SK-N-SH (cell line): ENCODE results near the gene DCHS2. TPM values are rescaled to one million over a fixed set of nuclear protein-coding genes. Genes with fewer than 3 reads are reported as not detected.

ENCODE experiments used
- CTCF ChIA-PET: fragments of 300-600, 350-600 bp; formaldehyde crosslinking; extraction: SDS; loops from one replicate; lab custom pipeline; 2021; lab: Yijun Ruan, JAX
- POLR2A ChIA-PET: fragments of 350-600 bp; sonication (Branson Sonifier 250); formaldehyde crosslinking; extraction: SDS; loops from one replicate; lab custom pipeline; 2020; ENCODE audit warnings: antibody characterized with exemption, inconsistent platforms; lab: Yijun Ruan, JAX
- DNase-seq: peaks from one replicate; pipeline ENCODE4 v3.0.0; 2012
- H2AFZ ChIP-seq: fragments of 200-600 bp; sonication (generic); 2 replicates; pipeline ENCODE4 v1.8.1; 2016; ENCODE audit warnings: antibody characterized with exemption, mild to moderate bottlenecking, low read depth
- H3F3A ChIP-seq: fragments of 200-600 bp; sonication (generic); replicated peaks from 2 replicates; pipeline ENCODE3; 2016; ENCODE audit warnings: antibody characterized with exemption, mild to moderate bottlenecking; ENCODE audit not compliant: insufficient read depth
- H3K27ac ChIP-seq, 2 experiments: fragments of 200-500 bp in 1 of 2; fragments of 200-600 bp in 1 of 2; sonication (Bioruptor generic) in 1 of 2; sonication (generic), shearing (Covaris generic) in 1 of 2; 2 replicates each; pipeline versions ENCODE4 v1.5.1 to v1.6.1; 2014 to 2016; ENCODE audit warnings: low read depth in 2 of 2, inconsistent platforms in 1 of 2, low read length in 1 of 2, mild to moderate bottlenecking in 1 of 2, mixed read lengths in 1 of 2
- H3K27me3 ChIP-seq: fragments of 200-600 bp; sonication (generic), shearing (Covaris generic); 2 replicates; pipeline ENCODE4 v1.6.1; 2016; ENCODE audit warnings: mixed run types; ENCODE audit not compliant: insufficient read depth
- H3K36me3 ChIP-seq, 2 experiments: fragments of 200-500 bp in 1 of 2; fragments of 200-600 bp in 1 of 2; sonication (Bioruptor generic) in 1 of 2; sonication (generic) in 1 of 2; replicated peaks in 1 of 2; 2 replicates each; pipeline versions ENCODE3 to v1.5.1; 2014 to 2016; ENCODE audit warnings: low read length in 1 of 2, mild to moderate bottlenecking in 1 of 2; ENCODE audit not compliant: insufficient read depth in 2 of 2, control insufficient read depth in 1 of 2
- H3K4me1 ChIP-seq, 2 experiments: fragments of 200-500 bp in 1 of 2; fragments of 200-600 bp in 1 of 2; sonication (Bioruptor generic) in 1 of 2; sonication (generic), shearing (Covaris generic) in 1 of 2; 2 replicates each; pipeline versions ENCODE4 v1.5.1 to v1.6.1; 2014 to 2016; ENCODE audit warnings: low read depth in 1 of 2, low read length in 1 of 2, mixed run types in 1 of 2; ENCODE audit not compliant: insufficient read depth in 2 of 2, control insufficient read depth in 1 of 2
- H3K4me2 ChIP-seq: fragments of 200-600 bp; sonication (generic), shearing (Covaris generic); 2 replicates; pipeline ENCODE4 v1.6.1; 2017; ENCODE audit warnings: mixed run types
- H3K4me3 ChIP-seq, 2 experiments: fragments of 200-500 bp in 1 of 2; fragments of 200-600 bp in 1 of 2; sonication (Bioruptor generic) in 1 of 2; sonication (generic), shearing (Covaris generic) in 1 of 2; 2 replicates each; pipeline versions ENCODE4 v1.5.1 to v1.8.1; 2014 to 2016; ENCODE audit warnings: low read depth in 2 of 2, inconsistent platforms in 1 of 2, low read length in 1 of 2, mild to moderate bottlenecking in 1 of 2, mixed read lengths in 1 of 2, moderate library complexity in 1 of 2
- H3K79me2 ChIP-seq: fragments of 200-600 bp; sonication (generic); 2 replicates; pipeline ENCODE4 v1.8.1; 2017; ENCODE audit warnings: mild to moderate bottlenecking; ENCODE audit not compliant: insufficient read depth
- H3K9ac ChIP-seq: fragments of 200-600 bp; sonication (generic); 2 replicates; pipeline ENCODE4 v1.6.1; 2017; ENCODE audit warnings: mixed run types
- H3K9me2 ChIP-seq: fragments of 200-600 bp; sonication (generic); 2 replicates; pipeline ENCODE4 v1.6.1; 2017; ENCODE audit warnings: mixed run types
- H3K9me3 ChIP-seq: fragments of 200-600 bp; sonication (generic); 2 replicates; pipeline ENCODE4 v1.6.1; 2017; ENCODE audit warnings: mixed run types, mild to moderate bottlenecking, moderate library complexity
- H4K20me1 ChIP-seq: fragments of 200-600 bp; sonication (generic); 2 replicates; pipeline ENCODE4 v1.6.1; 2017; ENCODE audit warnings: mild to moderate bottlenecking, mixed run types; ENCODE audit not compliant: insufficient read depth
- EP300 ChIP-seq, 2 experiments: IDR thresholded peaks; 2 replicates each; pipeline versions ENCODE4 v1.4.0 to v1.6.1; 2012; ENCODE audit warnings: borderline replicate concordance in 1 of 2, low read depth in 1 of 2, low read length in 1 of 2
- JUND ChIP-seq: IDR thresholded peaks from 2 replicates; pipeline ENCODE4 v1.4.0; 2012
- NFIC ChIP-seq: IDR thresholded peaks from 2 replicates; pipeline ENCODE4 v1.4.0; 2012; ENCODE audit warnings: borderline replicate concordance
- PBX3 ChIP-seq: IDR thresholded peaks from 2 replicates; pipeline ENCODE4; 2012
- RAD21 ChIP-seq: IDR thresholded peaks from 2 replicates; pipeline ENCODE4 v1.6.1; 2012; ENCODE audit warnings: mild to moderate bottlenecking, low read length
- RCOR1 ChIP-seq: fragments of 150-350 bp; IDR thresholded peaks from 2 replicates; pipeline ENCODE4 v1.6.1; 2017; ENCODE audit warnings: antibody characterized with exemption, low read length
- TCF12 ChIP-seq: IDR thresholded peaks from 2 replicates; pipeline ENCODE4 v1.4.0; 2012
- TEAD4 ChIP-seq: IDR thresholded peaks from 2 replicates; pipeline ENCODE4 v1.4.0; 2012; ENCODE audit warnings: mild to moderate bottlenecking, borderline replicate concordance; ENCODE audit not compliant: insufficient read depth
- USF1 ChIP-seq: IDR thresholded peaks from 2 replicates; pipeline ENCODE4 v1.4.0; 2012; ENCODE audit warnings: low read depth, borderline replicate concordance
- WGBS: methylation state at CpG from one replicate; pipeline ENCODE4 v1.1.6; 2017; ENCODE audit warnings: low lambda C conversion rate; 5-methylcytosine and 5-hydroxymethylcytosine counted together
- polyA plus RNA-seq, 3 experiments: library from polyadenylated mRNA; depleted of rRNA; stranded (reverse); fragments of >200 nt; gene quantifications; 2 replicates each; pipeline ENCODE4 v1.2.3, GENCODE V29; 2012
- TF ChIP-seq, protein P1 (sequence below): fragments of 150-350 bp; IDR thresholded peaks from 2 replicates; pipeline ENCODE4 v1.6.1; 2016; ENCODE audit warnings: mild to moderate bottlenecking, low read depth, low read length
- TF ChIP-seq, protein P2 (sequence below): fragments of 200-600 bp; sonication (generic); IDR thresholded peaks from 2 replicates; pipeline ENCODE4 v1.6.1; 2017; ENCODE audit warnings: antibody characterized with exemption, mild to moderate bottlenecking, moderate library complexity

Gene DCHS2
- polyA plus RNA-seq, 1 of the 3 experiments (the other 2 are of a cell fraction): not detected

- H3K27ac ChIP-seq: no peak overlapping the region
- ChIA-PET POLR2A (no interaction called here), CTCF (no interaction called here)
- TF ChIP-seq RAD21 (no peak), NFIC (no peak)
- H4K20me1 ChIP-seq: no peaks in the 10 kb centered on the region
- no peaks in the 10 kb centered on the region for H3K9me2 ChIP-seq
- no peak for DNase-seq
- WGBS: 13% methylated on average over 6 of the region's 6 CpGs
- no peaks in the 10 kb centered on the region; a peak in 1 of 4 replicates for H3K4me1 ChIP-seq
- H3K36me3 ChIP-seq: no peaks in the 10 kb centered on the region
- no peaks in the 10 kb centered on the region for H3K79me2 ChIP-seq
- no peak overlapping the region for H2AFZ ChIP-seq
- H3F3A ChIP-seq: no peaks in the 10 kb centered on the region
- no peaks in the 10 kb centered on the region for H3K9me3 ChIP-seq
- no peak overlapping the region for H3K9ac ChIP-seq
- peaks cover 11% of the 10 kb centered on the region; the same call in 1 of the 2 replicates for H3K27me3 ChIP-seq
- no peak overlapping the region for H3K4me3 ChIP-seq
- no peak overlapping the region for H3K4me2 ChIP-seq
These were observed 70.0 kb downstream of the DCHS2 start for GRCh38 chr4:154421618-154422017.

DNA sequence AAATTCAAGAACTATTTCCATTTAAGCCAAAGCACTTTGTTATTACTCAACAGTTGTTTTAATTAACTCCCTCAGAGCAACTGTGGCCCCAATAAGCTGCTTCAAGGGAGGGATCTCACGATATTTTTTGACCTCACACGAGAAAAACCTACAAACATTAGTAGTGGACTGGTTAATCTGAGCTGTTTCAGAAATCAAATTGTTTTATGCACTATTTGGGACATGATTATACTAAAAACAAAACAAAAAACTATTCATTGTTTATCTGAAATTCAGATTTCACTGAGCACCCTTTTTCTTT, 74.3 kb downstream of the DCHS2 start:
- Histone ChIP-seq H3K4me1 (peaks cover 0 to 6% of the 10 kb centered on the region in 2 experiments; a peak in 1 of 4 replicates), H3K36me3 (no peaks in the 10 kb centered on the region), H3K27ac (no peak overlapping the region), H3K79me2 (no peaks in the 10 kb centered on the region), H2AFZ (no peak overlapping the region), H3K9me2 (no peaks in the 10 kb centered on the region), H3K4me2 (peak overlapping the region; percentile 89), H3K27me3 (peaks cover 20% of the 10 kb centered on the region; the same call in 1 of the 2 replicates), H3K9ac (no peak overlapping the region), H4K20me1 (no peaks in the 10 kb centered on the region), H3K9me3 (no peaks in the 10 kb centered on the region), H3F3A (no peaks in the 10 kb centered on the region), H3K4me3 (peak overlapping the region in 1 of 2 experiments; percentile 60; a peak in 1 of 4 replicates)
- TF ChIP-seq EP300 (IDR thresholded peaks at IDR 0.05; ENCODE audit: borderline replicate concordance in 1 of 2, low read depth in 1 of 2, low read length in 1 of 2) (no peak), TEAD4 (no peak), PBX3 (no peak), JUND (no peak), TCF12 (no peak), USF1 (no peak)
- TF ChIP-seq, protein P1, sequence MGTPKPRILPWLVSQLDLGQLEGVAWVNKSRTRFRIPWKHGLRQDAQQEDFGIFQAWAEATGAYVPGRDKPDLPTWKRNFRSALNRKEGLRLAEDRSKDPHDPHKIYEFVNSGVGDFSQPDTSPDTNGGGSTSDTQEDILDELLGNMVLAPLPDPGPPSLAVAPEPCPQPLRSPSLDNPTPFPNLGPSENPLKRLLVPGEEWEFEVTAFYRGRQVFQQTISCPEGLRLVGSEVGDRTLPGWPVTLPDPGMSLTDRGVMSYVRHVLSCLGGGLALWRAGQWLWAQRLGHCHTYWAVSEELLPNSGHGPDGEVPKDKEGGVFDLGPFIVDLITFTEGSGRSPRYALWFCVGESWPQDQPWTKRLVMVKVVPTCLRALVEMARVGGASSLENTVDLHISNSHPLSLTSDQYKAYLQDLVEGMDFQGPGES: no peak
- ChIA-PET POLR2A (no interaction called here), CTCF (interaction anchor here (1.2 to 1.4 kb wide), 2 partner anchors 11 to 89 kb away, joined by 5 read pairs; no protein-coding TSS in a partner anchor)
- WGBS: 3% methylated on average over 2 of the region's 2 CpGs
- no peak for DNase-seq

- H3K27me3 ChIP-seq: peaks cover 20% of the 10 kb centered on the region; the same call in 1 of the 2 replicates
- WGBS: 4% methylated on average over 10 of the region's 10 CpGs
- H3K4me2 ChIP-seq: peak overlapping the region; percentile 89
- H3K36me3 ChIP-seq: no peaks in the 10 kb centered on the region
- H4K20me1 ChIP-seq: no peaks in the 10 kb centered on the region
- DNase-seq: peak; percentile 4
- H3K27ac ChIP-seq: no peak overlapping the region
- H2AFZ ChIP-seq: peak overlapping the region; percentile 83
- no peaks in the 10 kb centered on the region for H3K9me2 ChIP-seq
- H3K4me3 ChIP-seq: peak overlapping the region; percentile 40 to 60
- TF ChIP-seq, protein P2, sequence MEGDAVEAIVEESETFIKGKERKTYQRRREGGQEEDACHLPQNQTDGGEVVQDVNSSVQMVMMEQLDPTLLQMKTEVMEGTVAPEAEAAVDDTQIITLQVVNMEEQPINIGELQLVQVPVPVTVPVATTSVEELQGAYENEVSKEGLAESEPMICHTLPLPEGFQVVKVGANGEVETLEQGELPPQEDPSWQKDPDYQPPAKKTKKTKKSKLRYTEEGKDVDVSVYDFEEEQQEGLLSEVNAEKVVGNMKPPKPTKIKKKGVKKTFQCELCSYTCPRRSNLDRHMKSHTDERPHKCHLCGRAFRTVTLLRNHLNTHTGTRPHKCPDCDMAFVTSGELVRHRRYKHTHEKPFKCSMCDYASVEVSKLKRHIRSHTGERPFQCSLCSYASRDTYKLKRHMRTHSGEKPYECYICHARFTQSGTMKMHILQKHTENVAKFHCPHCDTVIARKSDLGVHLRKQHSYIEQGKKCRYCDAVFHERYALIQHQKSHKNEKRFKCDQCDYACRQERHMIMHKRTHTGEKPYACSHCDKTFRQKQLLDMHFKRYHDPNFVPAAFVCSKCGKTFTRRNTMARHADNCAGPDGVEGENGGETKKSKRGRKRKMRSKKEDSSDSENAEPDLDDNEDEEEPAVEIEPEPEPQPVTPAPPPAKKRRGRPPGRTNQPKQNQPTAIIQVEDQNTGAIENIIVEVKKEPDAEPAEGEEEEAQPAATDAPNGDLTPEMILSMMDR: 0 out of 2 replicates have a peak, but pooled peaks have one; percentile 14
- no peak for TF ChIP-seq RCOR1
- TF ChIP-seq, protein P1: no peak
- H3K9ac ChIP-seq: no peak overlapping the region
- H3K4me1 ChIP-seq: peaks cover 0 to 6% of the 10 kb centered on the region in 2 experiments; a peak in 1 of 4 replicates
- no peaks in the 10 kb centered on the region for H3K79me2 ChIP-seq
- no peaks in the 10 kb centered on the region for H3K9me3 ChIP-seq
- no peaks in the 10 kb centered on the region for H3F3A ChIP-seq
- ChIA-PET CTCF (interaction anchor here (0.5 to 1.9 kb wide), 4 partner anchors 9 to 129 kb away, joined by 3 to 10 read pairs (median 4); no protein-coding TSS in a partner anchor), POLR2A (no interaction called here)
These were observed 75.4 kb downstream of the DCHS2 start for GRCh38 chr4:154416190-154416547.
